ENCODE data around the gene ZFP57. TPM values are rescaled to one million over a fixed set of nuclear protein-coding genes. Genes with fewer than 3 reads are reported as not detected.

The ZFP57 gene
- total and polyA plus RNA-seq, 2 of the 13 experiments (the other 11 are each of a cell fraction or from before 2014, with no cell fraction given): not detected

DNA sequence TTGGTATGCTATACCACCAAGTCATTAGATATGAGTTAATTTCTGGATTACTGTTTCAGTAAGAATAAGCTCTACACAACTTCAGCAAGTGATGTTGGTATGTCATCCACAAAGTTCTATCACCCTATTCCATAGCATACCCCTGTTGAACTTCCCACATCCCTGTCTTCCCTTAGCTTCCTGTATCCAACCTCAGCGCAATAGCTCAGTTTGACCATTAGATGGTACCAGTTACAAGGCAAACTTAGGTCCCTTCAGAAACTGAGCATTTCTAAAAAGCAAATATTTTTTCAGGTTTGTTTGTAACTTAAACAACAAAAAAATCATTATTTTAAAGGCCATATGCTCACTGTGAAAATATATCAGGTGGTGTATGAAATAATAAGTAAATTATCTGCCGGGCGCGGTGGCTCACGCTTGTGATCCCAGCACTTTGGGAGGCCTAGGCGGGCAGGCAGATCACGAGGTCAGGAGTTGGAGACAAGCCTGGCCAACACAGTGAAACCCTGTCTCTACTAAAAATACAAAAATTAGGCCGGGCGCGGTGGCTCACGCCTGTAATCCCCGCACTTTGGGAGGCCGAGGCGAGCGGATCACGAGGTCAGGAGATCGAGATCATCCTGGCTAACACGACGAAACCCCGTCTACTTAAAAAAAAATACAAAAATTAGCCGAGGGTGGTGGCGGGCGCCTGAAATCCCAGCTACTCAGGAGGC, 32.9 kb downstream of the ZFP57 start (continued):
- TF ChIP-seq, protein P1, sequence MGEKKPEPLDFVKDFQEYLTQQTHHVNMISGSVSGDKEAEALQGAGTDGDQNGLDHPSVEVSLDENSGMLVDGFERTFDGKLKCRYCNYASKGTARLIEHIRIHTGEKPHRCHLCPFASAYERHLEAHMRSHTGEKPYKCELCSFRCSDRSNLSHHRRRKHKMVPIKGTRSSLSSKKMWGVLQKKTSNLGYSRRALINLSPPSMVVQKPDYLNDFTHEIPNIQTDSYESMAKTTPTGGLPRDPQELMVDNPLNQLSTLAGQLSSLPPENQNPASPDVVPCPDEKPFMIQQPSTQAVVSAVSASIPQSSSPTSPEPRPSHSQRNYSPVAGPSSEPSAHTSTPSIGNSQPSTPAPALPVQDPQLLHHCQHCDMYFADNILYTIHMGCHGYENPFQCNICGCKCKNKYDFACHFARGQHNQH (CRISPR knock-in tag; IDR thresholded peaks at IDR 0.05): no peak
- TF ChIP-seq TBP (CRISPR knock-in tag; IDR thresholded peaks at IDR 0.05) (no peak), ZC3H4 (CRISPR knock-in tag; IDR thresholded peaks at IDR 0.05; ENCODE audit: borderline replicate concordance) (no peak), ZNF121 (CRISPR knock-in tag; IDR thresholded peaks at IDR 0.05) (peak; percentile 62), RNF2 (conservative IDR thresholded peaks at IDR 0.05; ENCODE audit: low read depth) (no peak), SALL2 (CRISPR knock-in tag; IDR thresholded peaks at IDR 0.05) (no peak), ZNF670 (CRISPR knock-in tag; IDR thresholded peaks at IDR 0.05; ENCODE audit: borderline replicate concordance) (no peak), TAF1 (CRISPR knock-in tag; IDR thresholded peaks at IDR 0.05) (no peak), DPF2 (CRISPR knock-in tag; IDR thresholded peaks at IDR 0.05; ENCODE audit: borderline replicate concordance, low read depth) (no peak), ATM (IDR thresholded peaks at IDR 0.05; ENCODE audit: borderline replicate concordance) (no peak), NR2C2 (CRISPR knock-in tag; IDR thresholded peaks at IDR 0.05; ENCODE audit: borderline replicate concordance) (no peak), ELF4 (CRISPR knock-in tag; IDR thresholded peaks at IDR 0.05; ENCODE audit: borderline replicate concordance) (no peak), ZNF713 (CRISPR knock-in tag; IDR thresholded peaks at IDR 0.05) (no peak), KLF9 (CRISPR knock-in tag; IDR thresholded peaks at IDR 0.05; ENCODE audit: low read depth) (no peak)
- TF ChIP-seq, protein P2, sequence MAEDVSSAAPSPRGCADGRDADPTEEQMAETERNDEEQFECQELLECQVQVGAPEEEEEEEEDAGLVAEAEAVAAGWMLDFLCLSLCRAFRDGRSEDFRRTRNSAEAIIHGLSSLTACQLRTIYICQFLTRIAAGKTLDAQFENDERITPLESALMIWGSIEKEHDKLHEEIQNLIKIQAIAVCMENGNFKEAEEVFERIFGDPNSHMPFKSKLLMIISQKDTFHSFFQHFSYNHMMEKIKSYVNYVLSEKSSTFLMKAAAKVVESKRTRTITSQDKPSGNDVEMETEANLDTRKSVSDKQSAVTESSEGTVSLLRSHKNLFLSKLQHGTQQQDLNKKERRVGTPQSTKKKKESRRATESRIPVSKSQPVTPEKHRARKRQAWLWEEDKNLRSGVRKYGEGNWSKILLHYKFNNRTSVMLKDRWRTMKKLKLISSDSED (CRISPR knock-in tag; IDR thresholded peaks at IDR 0.05): no peak
- TF ChIP-seq, protein P3, sequence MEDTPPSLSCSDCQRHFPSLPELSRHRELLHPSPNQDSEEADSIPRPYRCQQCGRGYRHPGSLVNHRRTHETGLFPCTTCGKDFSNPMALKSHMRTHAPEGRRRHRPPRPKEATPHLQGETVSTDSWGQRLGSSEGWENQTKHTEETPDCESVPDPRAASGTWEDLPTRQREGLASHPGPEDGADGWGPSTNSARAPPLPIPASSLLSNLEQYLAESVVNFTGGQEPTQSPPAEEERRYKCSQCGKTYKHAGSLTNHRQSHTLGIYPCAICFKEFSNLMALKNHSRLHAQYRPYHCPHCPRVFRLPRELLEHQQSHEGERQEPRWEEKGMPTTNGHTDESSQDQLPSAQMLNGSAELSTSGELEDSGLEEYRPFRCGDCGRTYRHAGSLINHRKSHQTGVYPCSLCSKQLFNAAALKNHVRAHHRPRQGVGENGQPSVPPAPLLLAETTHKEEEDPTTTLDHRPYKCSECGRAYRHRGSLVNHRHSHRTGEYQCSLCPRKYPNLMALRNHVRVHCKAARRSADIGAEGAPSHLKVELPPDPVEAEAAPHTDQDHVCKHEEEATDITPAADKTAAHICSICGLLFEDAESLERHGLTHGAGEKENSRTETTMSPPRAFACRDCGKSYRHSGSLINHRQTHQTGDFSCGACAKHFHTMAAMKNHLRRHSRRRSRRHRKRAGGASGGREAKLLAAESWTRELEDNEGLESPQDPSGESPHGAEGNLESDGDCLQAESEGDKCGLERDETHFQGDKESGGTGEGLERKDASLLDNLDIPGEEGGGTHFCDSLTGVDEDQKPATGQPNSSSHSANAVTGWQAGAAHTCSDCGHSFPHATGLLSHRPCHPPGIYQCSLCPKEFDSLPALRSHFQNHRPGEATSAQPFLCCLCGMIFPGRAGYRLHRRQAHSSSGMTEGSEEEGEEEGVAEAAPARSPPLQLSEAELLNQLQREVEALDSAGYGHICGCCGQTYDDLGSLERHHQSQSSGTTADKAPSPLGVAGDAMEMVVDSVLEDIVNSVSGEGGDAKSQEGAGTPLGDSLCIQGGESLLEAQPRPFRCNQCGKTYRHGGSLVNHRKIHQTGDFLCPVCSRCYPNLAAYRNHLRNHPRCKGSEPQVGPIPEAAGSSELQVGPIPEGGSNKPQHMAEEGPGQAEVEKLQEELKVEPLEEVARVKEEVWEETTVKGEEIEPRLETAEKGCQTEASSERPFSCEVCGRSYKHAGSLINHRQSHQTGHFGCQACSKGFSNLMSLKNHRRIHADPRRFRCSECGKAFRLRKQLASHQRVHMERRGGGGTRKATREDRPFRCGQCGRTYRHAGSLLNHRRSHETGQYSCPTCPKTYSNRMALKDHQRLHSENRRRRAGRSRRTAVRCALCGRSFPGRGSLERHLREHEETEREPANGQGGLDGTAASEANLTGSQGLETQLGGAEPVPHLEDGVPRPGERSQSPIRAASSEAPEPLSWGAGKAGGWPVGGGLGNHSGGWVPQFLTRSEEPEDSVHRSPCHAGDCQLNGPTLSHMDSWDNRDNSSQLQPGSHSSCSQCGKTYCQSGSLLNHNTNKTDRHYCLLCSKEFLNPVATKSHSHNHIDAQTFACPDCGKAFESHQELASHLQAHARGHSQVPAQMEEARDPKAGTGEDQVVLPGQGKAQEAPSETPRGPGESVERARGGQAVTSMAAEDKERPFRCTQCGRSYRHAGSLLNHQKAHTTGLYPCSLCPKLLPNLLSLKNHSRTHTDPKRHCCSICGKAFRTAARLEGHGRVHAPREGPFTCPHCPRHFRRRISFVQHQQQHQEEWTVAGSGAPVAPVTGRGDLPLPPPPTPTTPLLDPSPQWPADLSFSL (CRISPR knock-in tag; IDR thresholded peaks at IDR 0.05): no peak
- TF ChIP-seq, protein P4, sequence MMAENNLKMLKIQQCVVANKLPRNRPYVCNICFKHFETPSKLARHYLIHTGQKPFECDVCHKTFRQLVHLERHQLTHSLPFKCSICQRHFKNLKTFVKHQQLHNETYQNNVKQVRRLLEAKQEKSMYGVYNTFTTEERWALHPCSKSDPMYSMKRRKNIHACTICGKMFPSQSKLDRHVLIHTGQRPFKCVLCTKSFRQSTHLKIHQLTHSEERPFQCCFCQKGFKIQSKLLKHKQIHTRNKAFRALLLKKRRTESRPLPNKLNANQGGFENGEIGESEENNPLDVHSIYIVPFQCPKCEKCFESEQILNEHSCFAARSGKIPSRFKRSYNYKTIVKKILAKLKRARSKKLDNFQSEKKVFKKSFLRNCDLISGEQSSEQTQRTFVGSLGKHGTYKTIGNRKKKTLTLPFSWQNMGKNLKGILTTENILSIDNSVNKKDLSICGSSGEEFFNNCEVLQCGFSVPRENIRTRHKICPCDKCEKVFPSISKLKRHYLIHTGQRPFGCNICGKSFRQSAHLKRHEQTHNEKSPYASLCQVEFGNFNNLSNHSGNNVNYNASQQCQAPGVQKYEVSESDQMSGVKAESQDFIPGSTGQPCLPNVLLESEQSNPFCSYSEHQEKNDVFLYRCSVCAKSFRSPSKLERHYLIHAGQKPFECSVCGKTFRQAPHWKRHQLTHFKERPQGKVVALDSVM (CRISPR knock-in tag; IDR thresholded peaks at IDR 0.05): no peak
- TF ChIP-seq, protein P5, sequence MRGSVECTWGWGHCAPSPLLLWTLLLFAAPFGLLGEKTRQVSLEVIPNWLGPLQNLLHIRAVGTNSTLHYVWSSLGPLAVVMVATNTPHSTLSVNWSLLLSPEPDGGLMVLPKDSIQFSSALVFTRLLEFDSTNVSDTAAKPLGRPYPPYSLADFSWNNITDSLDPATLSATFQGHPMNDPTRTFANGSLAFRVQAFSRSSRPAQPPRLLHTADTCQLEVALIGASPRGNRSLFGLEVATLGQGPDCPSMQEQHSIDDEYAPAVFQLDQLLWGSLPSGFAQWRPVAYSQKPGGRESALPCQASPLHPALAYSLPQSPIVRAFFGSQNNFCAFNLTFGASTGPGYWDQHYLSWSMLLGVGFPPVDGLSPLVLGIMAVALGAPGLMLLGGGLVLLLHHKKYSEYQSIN (CRISPR knock-in tag; IDR thresholded peaks at IDR 0.05; ENCODE audit: borderline replicate concordance): no peak
